Measurements from ENCODE around the gene C6. TPM values are rescaled to one million over a fixed set of nuclear protein-coding genes. Genes with fewer than 3 reads are reported as not detected.

Gene C6
- total and polyA plus RNA-seq, 9 of the 15 experiments (the other 6 are each of a cell fraction or from before 2014, with no cell fraction given) = 0.09 TPM; not detected in 8

DNA sequence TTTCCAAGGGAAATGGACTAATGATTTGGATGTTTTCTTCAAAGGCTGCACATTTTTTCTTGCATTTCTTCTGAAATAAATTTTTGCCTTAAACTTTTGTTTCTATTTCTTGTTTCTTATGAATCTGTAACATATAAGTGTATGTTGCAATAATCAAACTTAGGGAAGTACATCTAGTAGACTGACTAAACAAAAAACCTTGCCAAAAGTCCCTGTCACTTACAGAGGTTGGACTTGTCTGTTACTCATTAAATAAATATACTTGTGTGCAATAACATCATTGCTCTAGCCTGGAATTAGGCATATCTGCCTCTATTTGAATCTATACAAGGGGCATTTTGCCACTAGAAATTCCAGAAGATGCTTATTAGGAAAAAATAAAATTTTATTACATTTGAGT is 56.6 kb downstream of the C6 start:
- H3K4me2 ChIP-seq (ENCODE audit: insufficient read depth, low read length) = no peak overlapping the region
- H3K27ac ChIP-seq (ENCODE audit: extremely low read depth, low read depth, low read length) = no peak overlapping the region
- in situ Hi-C loops (cut with MboI) (no loop called here), intact Hi-C loops (cut with micrococcal nuclease) (no loop called here)
- H3K9me1 ChIP-seq (ENCODE audit: control insufficient read depth, insufficient read depth, low read length) = no peaks in the 10 kb centered on the region
- H3K9ac ChIP-seq (ENCODE audit: insufficient read depth in 1 of 2, low read depth in 2 of 2, low read length in 2 of 2) = no peak overlapping the region
- no peaks in the 10 kb centered on the region for H3K36me3 ChIP-seq (ENCODE audit: control insufficient read depth, insufficient read depth, low read length)
- H3K9me3 ChIP-seq (replicated peaks; ENCODE audit: control insufficient read depth, insufficient read depth, low read depth, low read length) = no peaks in the 10 kb centered on the region
- H2AFZ ChIP-seq (ENCODE audit: low read depth, low read length) = no peak overlapping the region
- BruUV-seq (replicated peaks) = no TSS peak
- H3K4me1 ChIP-seq (replicated peaks in 1 of 2; ENCODE audit: control insufficient read depth in 2 of 2, insufficient read depth in 2 of 2, low read length in 2 of 2) = no peaks in the 10 kb centered on the region
- ChIA-PET CTCF (ENCODE audit: low intra/inter-chr PET ratio) (no interaction called here), POLR2A (no interaction called here)
- H3K27me3 ChIP-seq (ENCODE audit: control insufficient read depth in 2 of 2, insufficient read depth in 2 of 2, low read length in 2 of 2) = no peaks in the 10 kb centered on the region
- H3K4me3 ChIP-seq = no peak overlapping the region
- ATAC-seq (no peak), DNase-seq (ENCODE audit: extremely low read depth in 1 of 4, low spot score in 3 of 4) (no peak), FAIRE-seq (no peak)
- TF ChIP-seq NFIX (CRISPR knock-in tag; IDR thresholded peaks at IDR 0.05; ENCODE audit: low read depth) (no peak), CTBP1 (IDR thresholded peaks at IDR 0.05; ENCODE audit: borderline replicate concordance) (no peak), CEBPG (CRISPR knock-in tag; IDR thresholded peaks at IDR 0.05) (no peak), CEBPG (tag; conservative IDR thresholded peaks at IDR 0.05 in 1 of 2, IDR thresholded peaks at IDR 0.05 in 1 of 2) (peak; percentile 15 to 36; a peak in 1 of 4 replicates), COPS2 (conservative IDR thresholded peaks at IDR 0.05) (no peak), CEBPB (tag; IDR thresholded peaks at IDR 0.05) (0 out of 2 replicates have a peak, but pooled peaks have one; percentile 43), ZNF551 (CRISPR knock-in tag; IDR thresholded peaks at IDR 0.05) (no peak)
- no peaks in the 10 kb centered on the region for H3K79me2 ChIP-seq (ENCODE audit: control insufficient read depth, insufficient read depth, low read length)
- H4K20me1 ChIP-seq (replicated peaks; ENCODE audit: control insufficient read depth, insufficient read depth, low read length) = no peaks in the 10 kb centered on the region

DNA sequence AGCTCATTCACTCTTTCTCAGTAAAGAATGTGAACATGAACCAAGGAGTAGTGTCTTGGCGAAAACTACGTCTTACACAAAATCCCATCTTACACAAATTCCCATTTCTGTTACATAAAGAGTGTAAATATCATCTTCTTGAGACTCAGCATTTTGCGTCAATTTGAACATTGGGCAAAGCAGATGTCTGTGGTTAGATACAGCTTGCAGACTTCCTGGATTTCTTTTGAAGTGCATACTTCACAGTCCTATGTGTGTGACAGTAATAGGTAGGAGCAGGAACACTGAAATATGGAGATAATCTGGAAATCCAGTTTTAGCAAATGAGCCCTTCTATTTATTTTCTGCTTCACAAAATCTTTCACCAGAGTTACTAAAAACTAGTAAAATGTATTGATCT is 58.8 kb downstream of the C6 start:
- Histone ChIP-seq H2AFZ (ENCODE audit: low read depth, low read length) (no peak overlapping the region), H3K9me1 (ENCODE audit: control insufficient read depth, insufficient read depth, low read length) (no peaks in the 10 kb centered on the region), H3K4me3 (no peak overlapping the region), H3K9me3 (replicated peaks; ENCODE audit: control insufficient read depth, insufficient read depth, low read depth, low read length) (no peaks in the 10 kb centered on the region), H3K27ac (ENCODE audit: extremely low read depth, low read depth, low read length) (no peak overlapping the region), H3K27me3 (ENCODE audit: control insufficient read depth in 2 of 2, insufficient read depth in 2 of 2, low read length in 2 of 2) (no peaks in the 10 kb centered on the region), H3K79me2 (ENCODE audit: control insufficient read depth, insufficient read depth, low read length) (no peaks in the 10 kb centered on the region), H3K9ac (ENCODE audit: insufficient read depth in 1 of 2, low read depth in 2 of 2, low read length in 2 of 2) (no peak overlapping the region), H3K36me3 (ENCODE audit: control insufficient read depth, insufficient read depth, low read length) (no peaks in the 10 kb centered on the region), H3K4me2 (ENCODE audit: insufficient read depth, low read length) (no peak overlapping the region), H3K4me1 (replicated peaks in 1 of 2; ENCODE audit: control insufficient read depth in 2 of 2, insufficient read depth in 2 of 2, low read length in 2 of 2) (no peaks in the 10 kb centered on the region), H4K20me1 (replicated peaks; ENCODE audit: control insufficient read depth, insufficient read depth, low read length) (no peaks in the 10 kb centered on the region)
- CTCF ChIA-PET (ENCODE audit: low intra/inter-chr PET ratio) = no interaction called here
- POLR2A ChIA-PET = no interaction called here
- intact Hi-C loops (cut with micrococcal nuclease) (no loop called here), in situ Hi-C loops (cut with MboI) (no loop called here)
- no TSS peak for BruUV-seq (replicated peaks)
- WGBS (ENCODE audit: insufficient coverage, low coverage, missing lambda C conversion rate) = 3% methylated on average over 3 of the region's 3 CpGs
- TF ChIP-seq HCFC1 (IDR thresholded peaks at IDR 0.05; ENCODE audit: low read depth, low read length) = no peak
- TF ChIP-seq MXI1 (IDR thresholded peaks at IDR 0.05; ENCODE audit: low read depth, low read length) = no peak
- no peak for TF ChIP-seq SMAD3 (CRISPR knock-in tag; conservative IDR thresholded peaks at IDR 0.05)
- TF ChIP-seq, protein P1, sequence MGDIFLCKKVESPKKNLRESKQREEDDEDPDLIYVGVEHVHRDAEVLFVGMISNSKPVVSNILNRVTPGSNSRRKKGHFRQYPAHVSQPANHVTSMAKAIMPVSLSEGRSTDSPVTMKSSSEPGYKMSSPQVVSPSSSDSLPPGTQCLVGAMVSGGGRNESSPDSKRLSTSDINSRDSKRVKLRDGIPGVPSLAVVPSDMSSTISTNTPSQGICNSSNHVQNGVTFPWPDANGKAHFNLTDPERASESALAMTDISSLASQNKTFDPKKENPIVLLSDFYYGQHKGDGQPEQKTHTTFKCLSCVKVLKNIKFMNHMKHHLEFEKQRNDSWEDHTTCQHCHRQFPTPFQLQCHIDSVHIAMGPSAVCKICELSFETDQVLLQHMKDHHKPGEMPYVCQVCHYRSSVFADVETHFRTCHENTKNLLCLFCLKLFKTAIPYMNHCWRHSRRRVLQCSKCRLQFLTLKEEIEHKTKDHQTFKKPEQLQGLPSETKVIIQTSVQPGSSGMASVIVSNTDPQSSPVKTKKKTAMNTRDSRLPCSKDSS (IDR thresholded peaks at IDR 0.05; ENCODE audit: low read depth, partially characterized antibody) = no peak
- no peak for TF ChIP-seq NCOA1 (IDR thresholded peaks at IDR 0.05; ENCODE audit: low read depth)
- TF ChIP-seq, protein P2, sequence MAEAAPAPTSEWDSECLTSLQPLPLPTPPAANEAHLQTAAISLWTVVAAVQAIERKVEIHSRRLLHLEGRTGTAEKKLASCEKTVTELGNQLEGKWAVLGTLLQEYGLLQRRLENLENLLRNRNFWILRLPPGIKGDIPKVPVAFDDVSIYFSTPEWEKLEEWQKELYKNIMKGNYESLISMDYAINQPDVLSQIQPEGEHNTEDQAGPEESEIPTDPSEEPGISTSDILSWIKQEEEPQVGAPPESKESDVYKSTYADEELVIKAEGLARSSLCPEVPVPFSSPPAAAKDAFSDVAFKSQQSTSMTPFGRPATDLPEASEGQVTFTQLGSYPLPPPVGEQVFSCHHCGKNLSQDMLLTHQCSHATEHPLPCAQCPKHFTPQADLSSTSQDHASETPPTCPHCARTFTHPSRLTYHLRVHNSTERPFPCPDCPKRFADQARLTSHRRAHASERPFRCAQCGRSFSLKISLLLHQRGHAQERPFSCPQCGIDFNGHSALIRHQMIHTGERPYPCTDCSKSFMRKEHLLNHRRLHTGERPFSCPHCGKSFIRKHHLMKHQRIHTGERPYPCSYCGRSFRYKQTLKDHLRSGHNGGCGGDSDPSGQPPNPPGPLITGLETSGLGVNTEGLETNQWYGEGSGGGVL (CRISPR knock-in tag; IDR thresholded peaks at IDR 0.05) = no peak
- FAIRE-seq (peak; percentile 23), ATAC-seq (no peak), DNase-seq (ENCODE audit: extremely low read depth in 1 of 4, low spot score in 3 of 4) (no peak)
